Mucosa of rectum (tissue), 2 donors: ENCODE data around the gene SORCS1.

Experiments
- H3K27ac ChIP-seq, 2 donors: one replicate each; pipeline ENCODE4 v1.7.0; 2013; ENCODE audit warnings: inconsistent platforms in 2 of 2, low read depth in 2 of 2, low read length in 2 of 2
- H3K27me3 ChIP-seq, 2 donors: one replicate each; pipeline ENCODE4 v1.7.0; 2013; ENCODE audit warnings: low read length in 2 of 2; ENCODE audit not compliant: control insufficient read depth in 2 of 2, insufficient read depth in 2 of 2
- H3K36me3 ChIP-seq, 2 donors: one replicate each; pipeline ENCODE4 v1.7.0; 2013; ENCODE audit warnings: low read length in 2 of 2; ENCODE audit not compliant: control insufficient read depth in 2 of 2, insufficient read depth in 2 of 2
- H3K4me1 ChIP-seq, 2 donors: one replicate each; pipeline ENCODE4 v1.7.0; 2013; ENCODE audit warnings: low read length in 2 of 2, mild to moderate bottlenecking in 1 of 2; ENCODE audit not compliant: control insufficient read depth in 2 of 2, insufficient read depth in 2 of 2
- H3K4me3 ChIP-seq, 2 donors: one replicate each; pipeline ENCODE4 v1.7.0; 2013; ENCODE audit warnings: low read length in 2 of 2
- H3K9ac ChIP-seq, 2 donors: one replicate each; pipeline ENCODE4 v1.7.0; 2013; ENCODE audit warnings: low read length in 2 of 2, low read depth in 1 of 2, mild to moderate bottlenecking in 1 of 2
- H3K9me3 ChIP-seq, 2 donors: one replicate each; pipeline ENCODE4 v1.7.0; 2013; ENCODE audit warnings: low read length in 2 of 2; ENCODE audit not compliant: control insufficient read depth in 2 of 2
- donor health status: healthy.
- donor health status: Normal muscosa, but diverticular disease.

SORCS1 gene

DNA sequence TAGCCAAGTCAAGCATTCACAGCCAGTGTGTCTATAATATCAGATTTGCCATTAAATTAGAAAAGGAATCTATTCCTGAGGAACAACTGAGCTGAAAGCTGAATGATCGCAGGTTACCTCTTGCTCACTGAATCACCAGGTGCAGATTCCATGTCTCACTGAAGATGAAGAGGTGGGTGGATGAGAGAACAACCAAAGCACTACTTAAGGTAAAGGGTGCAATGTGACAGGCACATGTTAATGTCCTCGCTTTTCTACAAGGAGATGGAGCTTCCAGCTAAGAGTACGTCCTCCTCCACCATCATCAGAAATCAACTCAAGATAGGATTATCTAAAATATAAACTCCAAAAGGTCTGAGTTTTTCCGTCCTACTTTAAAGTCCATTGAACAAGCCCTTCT lies 4.6 kb downstream of the SORCS1 start:
- H3K27ac ChIP-seq, result no peak overlapping the region
- H3K9me3 ChIP-seq, result no peaks in the 10 kb centered on the region
- no peak overlapping the region for H3K4me3 ChIP-seq
- no peaks in the 10 kb centered on the region for H3K4me1 ChIP-seq
- H3K27me3 ChIP-seq, result peaks cover 6 to 11% of the 10 kb centered on the region in 2 donors
- no peak overlapping the region for H3K9ac ChIP-seq
- H3K36me3 ChIP-seq, result no peaks in the 10 kb centered on the region

DNA sequence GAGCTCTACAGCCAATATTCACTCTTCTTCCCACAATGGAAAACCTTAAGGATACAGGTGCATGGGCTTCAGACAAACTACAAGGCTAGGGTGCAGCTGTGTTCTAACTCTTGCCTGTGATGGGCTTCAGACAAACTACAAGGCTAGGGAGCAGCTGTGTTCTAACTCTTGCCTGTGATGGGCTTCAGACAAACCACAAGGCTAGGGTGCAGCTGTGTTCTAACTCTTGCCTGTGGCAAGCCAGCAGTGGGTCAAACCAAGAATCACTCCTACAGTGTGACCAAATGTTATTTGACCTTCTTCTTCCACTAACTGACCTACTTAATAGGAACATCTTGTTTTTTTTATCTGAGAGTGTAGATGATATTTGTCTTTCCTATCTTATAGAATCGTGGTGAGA lies 7.4 kb downstream of the SORCS1 start:
- no peaks in the 10 kb centered on the region for H3K36me3 ChIP-seq
- no peak overlapping the region for H3K4me3 ChIP-seq

DNA sequence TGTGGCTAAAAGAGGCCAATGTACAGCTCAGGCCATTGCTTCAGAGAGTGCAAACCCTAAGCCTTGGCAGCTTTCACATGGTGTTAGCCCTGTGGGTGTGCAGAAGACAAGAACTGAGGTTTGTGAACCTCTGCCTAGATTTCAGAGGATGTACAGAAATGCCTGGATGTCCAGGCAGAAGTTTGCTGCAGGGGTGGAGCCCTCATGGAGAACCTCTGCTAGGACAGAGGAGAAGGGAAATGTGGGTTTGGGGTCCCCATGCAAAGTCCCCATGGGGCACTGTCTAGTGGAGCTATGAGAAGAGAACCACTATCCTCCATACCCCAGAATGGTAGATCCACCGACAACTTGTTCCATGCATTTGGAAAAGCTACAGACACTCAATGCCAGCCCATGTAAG lies 12.4 kb downstream of the SORCS1 start:
- Histone ChIP-seq H3K27me3 (no peaks in the 10 kb centered on the region), H3K9ac (no peak overlapping the region), H3K4me3 (no peak overlapping the region), H3K9me3 (no peaks in the 10 kb centered on the region), H3K27ac (no peak overlapping the region), H3K4me1 (no peaks in the 10 kb centered on the region), H3K36me3 (no peaks in the 10 kb centered on the region)

More for the DNA sequence above, 7.4 kb downstream of the SORCS1 start:
- Histone ChIP-seq H3K27ac (no peak overlapping the region), H3K9ac (no peak overlapping the region), H3K4me1 (no peaks in the 10 kb centered on the region), H3K9me3 (no peaks in the 10 kb centered on the region), H3K27me3 (no peaks in the 10 kb centered on the region)

DNA sequence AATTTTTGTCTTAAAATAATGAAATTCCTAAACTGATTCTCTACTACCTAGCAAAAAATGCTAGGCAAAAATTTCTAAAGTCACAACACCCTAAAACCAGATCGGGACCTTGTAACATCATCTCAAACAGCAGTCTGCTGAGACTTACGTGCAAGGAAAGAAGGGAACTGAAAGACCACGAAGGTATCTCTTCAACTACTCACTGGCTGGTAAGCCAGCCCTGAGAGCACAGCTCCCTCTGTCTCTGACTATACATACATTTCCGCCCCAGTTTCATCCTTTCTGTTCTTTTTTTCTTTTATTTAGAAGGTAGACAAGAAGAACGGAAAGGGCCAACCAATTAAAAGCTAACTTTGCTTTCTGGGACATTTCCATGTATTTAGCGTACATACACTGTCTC lies 15.6 kb downstream of the SORCS1 start:
- H3K27me3 ChIP-seq, result no peaks in the 10 kb centered on the region
- H3K36me3 ChIP-seq, result no peaks in the 10 kb centered on the region
- no peak overlapping the region for H3K9ac ChIP-seq
- H3K9me3 ChIP-seq, result no peaks in the 10 kb centered on the region
- no peak overlapping the region for H3K27ac ChIP-seq
- H3K4me3 ChIP-seq, result no peak overlapping the region
- H3K4me1 ChIP-seq, result no peaks in the 10 kb centered on the region

DNA sequence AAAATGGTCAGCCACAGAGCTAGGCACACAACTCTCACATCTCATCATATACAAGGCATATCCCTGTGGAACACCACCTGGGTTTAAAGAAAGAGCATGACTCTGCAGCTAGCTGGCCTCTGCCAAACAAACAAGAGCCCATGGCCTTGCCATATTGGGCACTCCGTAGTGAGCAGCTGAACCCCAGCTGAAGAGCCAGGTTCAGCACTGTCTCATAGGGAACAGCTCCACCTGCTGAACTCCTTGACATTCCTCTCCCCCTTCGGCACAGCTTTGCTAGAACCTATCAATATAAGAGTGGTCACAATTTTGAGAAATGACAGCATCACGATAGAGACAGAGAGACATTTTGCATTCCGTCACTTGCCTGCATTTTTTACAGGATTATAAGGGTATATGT lies 20.0 kb downstream of the SORCS1 start:
- Histone ChIP-seq H3K4me3 (no peak overlapping the region), H3K36me3 (no peaks in the 10 kb centered on the region), H3K27me3 (no peaks in the 10 kb centered on the region), H3K4me1 (no peaks in the 10 kb centered on the region), H3K9ac (no peak overlapping the region), H3K9me3 (no peaks in the 10 kb centered on the region), H3K27ac (no peak overlapping the region)

DNA sequence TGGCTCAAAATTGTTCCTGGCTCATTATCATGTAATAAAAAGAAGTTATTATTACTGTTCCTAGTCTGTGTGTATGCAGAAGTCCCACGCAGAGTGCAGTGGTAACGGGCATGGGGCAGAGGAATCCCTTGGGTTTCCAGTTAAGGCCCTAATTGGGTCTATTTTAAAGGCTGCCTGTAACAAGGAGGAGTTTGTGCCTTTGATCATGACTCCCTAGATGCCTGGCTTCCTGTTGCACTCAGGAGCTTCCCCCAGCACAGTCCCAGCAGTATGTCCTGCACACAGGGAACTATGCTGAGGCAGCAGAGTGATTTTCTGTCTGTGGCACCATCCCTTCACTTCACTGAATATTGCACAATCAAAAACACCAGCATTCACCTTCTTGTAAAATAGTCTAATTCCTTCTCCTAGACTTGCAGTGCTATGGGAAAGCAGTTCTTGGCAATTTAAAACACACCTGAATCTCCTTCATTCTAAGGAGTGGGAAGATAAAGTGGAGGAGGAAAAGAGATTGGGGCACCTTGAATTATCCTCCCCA lies 22.9 kb downstream of the SORCS1 start:
- no peaks in the 10 kb centered on the region for H3K9me3 ChIP-seq
- no peak overlapping the region for H3K9ac ChIP-seq
- no peaks in the 10 kb centered on the region for H3K4me1 ChIP-seq
- no peak overlapping the region for H3K4me3 ChIP-seq
- H3K36me3 ChIP-seq, result no peaks in the 10 kb centered on the region
- no peaks in the 10 kb centered on the region for H3K27me3 ChIP-seq
- no peak overlapping the region for H3K27ac ChIP-seq

DNA sequence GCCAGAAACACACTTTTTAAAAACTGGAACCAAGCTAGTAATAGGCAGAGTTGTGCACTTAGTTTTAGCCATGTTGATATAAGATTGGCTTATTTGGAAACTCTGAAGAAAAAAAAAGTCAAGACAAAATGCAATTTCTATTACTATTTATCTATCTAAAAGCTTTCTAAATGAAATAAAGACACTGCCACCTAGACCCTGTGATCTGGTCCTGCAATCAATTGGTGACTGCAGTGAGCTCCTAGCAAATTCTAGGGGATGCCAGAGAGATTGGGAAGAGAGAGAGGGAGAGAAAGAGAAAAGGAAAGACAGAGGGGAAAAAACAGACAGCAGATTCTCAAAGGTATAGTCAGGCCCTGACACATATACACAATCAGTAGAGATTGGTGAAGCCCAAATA lies 25.3 kb downstream of the SORCS1 start:
- Histone ChIP-seq H3K9me3 (no peaks in the 10 kb centered on the region), H3K27me3 (no peaks in the 10 kb centered on the region), H3K27ac (no peak overlapping the region), H3K36me3 (no peaks in the 10 kb centered on the region), H3K9ac (no peak overlapping the region), H3K4me3 (no peak overlapping the region), H3K4me1 (no peaks in the 10 kb centered on the region)

DNA sequence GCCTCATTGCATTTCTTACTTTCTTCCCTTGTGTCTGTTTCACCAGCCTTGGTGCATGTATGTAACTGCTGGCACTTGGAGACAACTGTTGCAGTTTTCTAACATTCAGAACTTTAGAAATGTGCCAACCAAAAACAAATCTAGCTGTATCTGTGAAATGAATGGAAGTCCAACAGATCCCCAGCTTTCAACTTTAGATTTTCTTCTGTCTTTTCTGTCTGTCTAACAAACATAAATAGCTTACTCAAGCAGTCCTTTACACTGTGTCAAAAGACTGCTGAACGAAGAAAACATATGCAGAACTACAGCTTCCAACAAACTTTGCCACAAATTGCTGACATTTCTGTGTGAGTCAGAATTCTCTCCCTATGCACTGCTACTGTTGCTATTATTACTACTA lies 30.9 kb downstream of the SORCS1 start:
- Histone ChIP-seq H3K27me3 (no peaks in the 10 kb centered on the region), H3K4me1 (no peaks in the 10 kb centered on the region), H3K9ac (no peak overlapping the region), H3K36me3 (no peaks in the 10 kb centered on the region), H3K9me3 (no peaks in the 10 kb centered on the region), H3K27ac (no peak overlapping the region), H3K4me3 (no peak overlapping the region)

DNA sequence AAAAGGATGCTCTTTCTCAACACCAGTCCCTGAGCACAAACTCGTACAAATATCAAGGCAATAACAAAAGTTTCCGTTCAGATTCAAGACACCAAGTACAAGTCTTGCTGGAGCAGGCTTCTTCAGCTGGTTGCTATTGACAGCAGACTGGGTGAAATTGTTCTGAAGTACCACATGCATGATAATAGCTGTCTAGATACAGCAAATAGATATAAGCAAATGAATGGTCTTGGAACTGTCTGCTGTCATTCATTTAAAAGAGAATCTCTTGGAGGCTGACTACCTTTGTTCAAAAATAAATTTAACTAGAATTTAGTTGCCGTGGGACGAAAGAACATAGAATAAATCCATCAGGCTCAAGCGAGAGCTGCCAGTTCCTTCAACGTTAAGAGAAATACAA lies 35.5 kb downstream of the SORCS1 start:
- no peaks in the 10 kb centered on the region for H3K36me3 ChIP-seq
- H3K9me3 ChIP-seq, result no peaks in the 10 kb centered on the region
- H3K4me3 ChIP-seq, result no peak overlapping the region
- no peak overlapping the region for H3K27ac ChIP-seq
- H3K4me1 ChIP-seq, result no peaks in the 10 kb centered on the region
- H3K27me3 ChIP-seq, result no peaks in the 10 kb centered on the region
- H3K9ac ChIP-seq, result no peak overlapping the region

DNA sequence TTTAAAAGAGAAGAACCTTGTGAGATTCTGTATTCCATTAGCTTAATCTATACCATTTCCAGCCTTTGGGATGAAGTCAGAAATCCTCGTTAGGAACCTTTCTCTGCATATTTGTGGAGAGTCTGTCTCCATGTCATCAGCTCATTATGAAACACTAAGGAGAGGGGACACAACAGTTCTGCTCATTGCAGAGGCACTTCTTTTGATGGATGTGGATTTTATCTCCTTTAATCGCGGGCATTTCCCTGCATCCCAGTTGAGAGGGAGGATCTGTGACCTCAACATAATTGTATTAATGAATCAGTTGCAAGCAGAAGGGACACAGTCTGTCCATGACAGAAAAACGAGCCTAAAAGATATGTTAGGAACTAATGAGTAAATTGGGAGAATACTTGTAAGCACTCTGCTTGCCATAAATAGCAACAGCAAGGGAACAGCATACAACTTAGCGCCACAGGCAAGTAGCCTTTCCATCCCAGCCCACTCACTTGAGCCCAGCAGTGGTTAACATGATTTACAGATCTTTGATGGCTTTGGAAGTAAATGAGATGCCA lies 37.9 kb downstream of the SORCS1 start:
- Histone ChIP-seq H3K36me3 (no peaks in the 10 kb centered on the region), H3K4me3 (no peak overlapping the region), H3K27me3 (no peaks in the 10 kb centered on the region), H3K27ac (no peak overlapping the region), H3K9ac (no peak overlapping the region), H3K4me1 (no peaks in the 10 kb centered on the region), H3K9me3 (no peaks in the 10 kb centered on the region)

DNA sequence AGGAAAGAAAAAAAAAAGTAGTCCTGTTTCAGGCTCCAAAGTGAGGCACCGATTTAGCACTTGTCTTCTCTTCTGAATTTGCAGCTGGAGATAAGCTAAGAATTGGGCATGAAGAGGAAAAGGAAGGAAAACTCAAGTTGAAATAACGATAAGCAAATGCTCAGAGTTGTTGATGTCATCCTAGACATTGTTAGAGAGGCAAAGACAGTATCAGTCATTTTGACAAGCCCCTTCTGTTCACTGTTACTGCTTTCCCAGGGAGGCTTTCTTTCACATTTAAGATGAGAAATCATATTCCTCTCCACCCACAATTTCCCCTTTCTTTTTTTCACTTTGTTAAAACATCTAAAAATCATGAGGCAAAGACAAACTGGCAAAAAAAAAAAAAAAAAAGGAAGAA lies 41.8 kb downstream of the SORCS1 start:
- H3K9ac ChIP-seq, result no peak overlapping the region
- H3K27me3 ChIP-seq, result no peaks in the 10 kb centered on the region
- no peaks in the 10 kb centered on the region for H3K36me3 ChIP-seq
- no peaks in the 10 kb centered on the region for H3K4me1 ChIP-seq
- no peaks in the 10 kb centered on the region for H3K9me3 ChIP-seq
- H3K27ac ChIP-seq, result no peak overlapping the region
- no peak overlapping the region for H3K4me3 ChIP-seq
